SU-DHL-6 (cell line): Measurements from ENCODE around the gene AGAP1.

ENCODE experiments used
- CTCF ChIP-seq: fragments of 200-600 bp; sonication (generic); IDR thresholded peaks from one replicate; pipeline ENCODE4 v1.5.1; 2017; ENCODE audit warnings: antibody characterized with exemption, mild to moderate bottlenecking, low read length, moderate library complexity; ENCODE audit not compliant: insufficient read depth, poor library complexity, severe bottlenecking
- EZH2phosphoT487 ChIP-seq: fragments of 200-600 bp; sonication (generic), shearing (Covaris generic); conservative IDR thresholded peaks from 2 replicates; pipeline ENCODE4 v1.6.1; 2018; ENCODE audit warnings: mild to moderate bottlenecking, antibody characterized with exemption, low read length, moderate library complexity, mixed read lengths

- TF ChIP-seq CTCF (no peak), EZH2phosphoT487 (no peak)
Observed at GRCh38 chr2:236177967-236178889, 684.4 kb downstream of the AGAP1 start.
